ENCODE results near the gene FAM163A.

Gene FAM163A

DNA sequence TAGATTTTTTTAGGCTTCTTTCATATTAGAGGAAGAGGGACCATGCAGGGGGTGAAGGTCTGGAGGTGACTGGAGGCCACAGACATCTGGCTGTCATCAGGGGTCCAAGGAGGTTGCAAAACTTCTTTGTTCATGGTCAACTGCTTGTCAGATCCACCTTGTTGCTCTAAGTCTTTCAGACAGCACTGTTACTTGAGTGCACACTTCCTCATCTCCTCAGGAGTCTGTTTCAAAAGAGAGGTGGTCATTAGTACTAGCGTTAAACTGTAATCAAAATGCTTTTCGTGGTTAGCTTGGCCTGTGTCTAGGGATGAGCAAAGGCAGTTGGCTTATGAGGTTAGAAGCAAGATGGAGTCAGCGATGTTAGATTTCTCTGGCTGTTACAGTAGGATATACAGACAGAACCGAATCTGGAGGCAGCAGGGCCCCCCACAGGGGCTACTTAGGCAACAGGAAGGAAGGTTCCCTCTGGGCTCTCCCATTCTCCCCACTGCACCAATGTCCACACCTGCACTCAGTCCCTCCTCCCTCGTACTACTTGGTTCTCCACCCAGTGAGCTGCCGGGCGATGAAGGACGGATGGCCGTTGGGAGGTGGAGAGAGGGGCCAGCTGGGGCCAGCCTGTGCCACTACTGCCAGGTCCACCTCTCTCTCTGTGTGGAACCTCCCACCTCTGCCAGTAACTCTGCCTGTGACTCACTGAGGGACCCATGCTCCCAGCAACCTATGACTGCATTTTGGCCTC lies 77.3 kb downstream of the FAM163A start:
- peaks cover 24% of the 10 kb centered on the region for H3K4me1 ChIP-seq
- no peak overlapping the region for H3K4me2 ChIP-seq
- H4K20me1 ChIP-seq: no peaks in the 10 kb centered on the region
- no peak overlapping the region for H3K27ac ChIP-seq
- H3K9me3 ChIP-seq: no peaks in the 10 kb centered on the region
- H3K9ac ChIP-seq: no peak overlapping the region
- H3K36me3 ChIP-seq: no peaks in the 10 kb centered on the region
- H3K4me3 ChIP-seq: no peak overlapping the region
- no peak for TF ChIP-seq Cebpa-rat (IDR thresholded peaks at IDR 0.05)
- no peaks in the 10 kb centered on the region for H3K27me3 ChIP-seq

DNA sequence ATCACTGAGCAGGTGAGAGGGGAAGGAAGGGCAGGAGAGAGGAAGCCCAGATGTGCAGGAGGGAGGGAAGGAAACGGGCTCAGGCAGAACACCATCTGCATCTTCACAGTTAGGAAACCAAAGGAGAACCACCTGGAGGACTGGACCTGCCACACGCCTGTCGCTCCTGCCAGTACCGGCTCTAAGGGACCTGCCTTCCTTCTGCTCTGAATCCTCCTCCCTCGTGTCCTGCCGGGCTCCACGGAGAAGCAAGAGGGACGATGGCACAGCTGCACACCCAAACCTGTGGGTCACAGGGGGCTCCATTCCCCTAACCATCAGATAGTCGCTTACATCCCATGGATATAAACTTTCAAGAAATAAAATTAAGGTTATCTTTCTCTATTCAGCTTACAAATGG lies 78.4 kb downstream of the FAM163A start:
- H3K9me3 ChIP-seq: no peaks in the 10 kb centered on the region
- H3K36me3 ChIP-seq: no peaks in the 10 kb centered on the region
- TF ChIP-seq Cebpa-rat (IDR thresholded peaks at IDR 0.05): no peak
- no peak overlapping the region for H3K4me2 ChIP-seq
- no peaks in the 10 kb centered on the region for H4K20me1 ChIP-seq
- H3K4me1 ChIP-seq: peaks cover 24% of the 10 kb centered on the region
- H3K9ac ChIP-seq: no peak overlapping the region
- H3K4me3 ChIP-seq: no peak overlapping the region
- H3K27ac ChIP-seq: no peak overlapping the region
- H3K27me3 ChIP-seq: no peaks in the 10 kb centered on the region

DNA sequence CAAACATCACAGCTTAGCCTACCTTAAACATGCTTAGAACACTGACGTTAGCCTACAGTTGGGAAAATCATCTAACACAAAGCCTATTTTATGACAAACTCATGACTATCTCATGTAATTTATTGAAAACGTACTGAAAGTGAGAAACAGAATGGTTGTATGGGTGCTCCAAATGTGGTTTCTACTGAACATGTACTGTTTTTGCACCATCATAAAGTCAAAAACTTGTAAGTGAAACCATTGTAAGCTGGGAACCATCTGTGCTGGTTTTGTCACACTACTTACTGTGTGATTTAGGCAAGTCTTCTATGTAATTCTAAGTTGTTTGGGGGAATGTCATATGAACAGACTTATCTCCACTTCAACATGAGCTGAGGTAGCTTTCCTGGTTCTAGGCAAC lies 79.0 kb downstream of the FAM163A start:
- H3K4me1 ChIP-seq: peaks cover 24% of the 10 kb centered on the region

DNA sequence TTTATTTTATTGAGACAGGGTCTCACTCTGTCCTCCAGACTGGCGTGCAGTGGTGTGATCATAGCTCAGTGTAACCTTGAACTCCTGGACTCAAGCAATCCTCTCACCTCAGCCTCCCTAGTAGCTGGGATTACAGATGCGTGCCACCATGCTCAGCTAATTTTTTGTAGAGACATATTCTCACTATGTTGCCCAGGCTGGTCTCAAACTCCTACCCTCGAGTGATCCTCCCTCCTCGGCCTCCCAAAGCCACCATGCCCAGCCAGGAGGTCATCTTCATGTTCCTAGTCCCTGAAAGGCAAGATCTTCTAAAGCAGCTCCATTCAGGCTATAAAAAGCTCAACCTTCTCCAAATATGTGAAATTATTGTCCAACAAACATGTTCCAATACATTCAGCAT lies 80.6 kb downstream of the FAM163A start:
- Histone ChIP-seq H3K9ac (no peak overlapping the region), H3K27ac (no peak overlapping the region), H3K27me3 (no peaks in the 10 kb centered on the region), H3K9me3 (no peaks in the 10 kb centered on the region), H3K4me2 (peak overlapping the region; percentile 54), H3K4me3 (no peak overlapping the region), H3K4me1 (peaks cover 24% of the 10 kb centered on the region), H4K20me1 (no peaks in the 10 kb centered on the region), H3K36me3 (no peaks in the 10 kb centered on the region)
- TF ChIP-seq Cebpa-rat (IDR thresholded peaks at IDR 0.05): no peak

More for the DNA sequence above, 79.0 kb downstream of the FAM163A start:
- no peak for TF ChIP-seq Cebpa-rat (IDR thresholded peaks at IDR 0.05)
- no peaks in the 10 kb centered on the region for H3K9me3 ChIP-seq
- no peaks in the 10 kb centered on the region for H3K27me3 ChIP-seq
- no peak overlapping the region for H3K27ac ChIP-seq
- H3K4me3 ChIP-seq: no peak overlapping the region
- H3K9ac ChIP-seq: no peak overlapping the region
- H4K20me1 ChIP-seq: no peaks in the 10 kb centered on the region
- H3K36me3 ChIP-seq: no peaks in the 10 kb centered on the region
- H3K4me2 ChIP-seq: no peak overlapping the region

DNA sequence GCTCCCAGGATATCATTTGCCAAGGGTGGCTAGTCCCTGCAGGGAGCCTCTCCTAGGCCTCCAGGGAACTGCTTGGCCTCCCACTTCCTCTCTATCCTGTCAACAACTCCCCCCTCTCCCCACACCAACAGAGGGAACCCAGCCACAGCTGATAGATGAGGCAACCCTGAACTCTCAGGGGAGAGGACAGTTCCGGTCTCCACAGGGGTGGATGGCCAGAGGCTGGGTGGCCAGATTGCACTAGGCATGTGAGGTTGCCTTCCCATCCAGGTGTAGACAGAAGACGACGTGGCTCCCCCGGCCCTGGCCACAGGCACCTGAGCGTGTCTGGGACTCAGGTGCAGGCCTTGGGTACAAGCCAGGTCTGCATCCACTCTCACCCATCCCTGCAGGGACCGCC lies 81.2 kb downstream of the FAM163A start:
- Histone ChIP-seq H3K4me3 (no peak overlapping the region), H3K9me3 (no peaks in the 10 kb centered on the region), H4K20me1 (no peaks in the 10 kb centered on the region), H3K4me1 (peaks cover 24% of the 10 kb centered on the region), H3K36me3 (no peaks in the 10 kb centered on the region), H3K9ac (no peak overlapping the region), H3K27ac (no peak overlapping the region), H3K27me3 (no peaks in the 10 kb centered on the region), H3K4me2 (peak overlapping the region; percentile 54)
- no peak for TF ChIP-seq Cebpa-rat (IDR thresholded peaks at IDR 0.05)

DNA sequence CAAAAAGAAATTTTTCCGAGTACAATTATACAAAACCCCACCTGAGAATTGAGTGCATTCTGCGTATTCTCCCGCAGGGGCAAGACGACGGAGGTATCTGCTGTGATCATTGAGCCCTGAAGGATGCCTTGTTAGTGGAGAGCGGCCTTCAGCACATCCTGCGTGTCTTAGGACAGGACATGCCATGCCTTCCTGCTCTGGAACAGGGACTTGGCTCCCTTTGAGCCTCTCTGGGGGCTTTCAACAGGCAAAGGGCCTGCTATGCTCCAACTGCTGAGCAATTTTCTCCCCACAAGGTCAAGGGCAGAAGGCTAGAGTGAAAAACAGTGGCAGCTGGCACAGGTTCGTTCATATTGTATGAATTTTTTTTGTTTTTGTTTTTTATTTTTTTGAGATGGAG lies 82.1 kb downstream of the FAM163A start:
- Histone ChIP-seq H4K20me1 (no peaks in the 10 kb centered on the region), H3K27me3 (no peaks in the 10 kb centered on the region), H3K4me3 (no peak overlapping the region), H3K9ac (no peak overlapping the region), H3K9me3 (no peaks in the 10 kb centered on the region), H3K27ac (no peak overlapping the region), H3K4me2 (peak overlapping the region; percentile 54; the same call in 1 of the 2 replicates), H3K4me1 (peaks cover 24% of the 10 kb centered on the region), H3K36me3 (no peaks in the 10 kb centered on the region)
- TF ChIP-seq Cebpa-rat (IDR thresholded peaks at IDR 0.05): no peak

DNA sequence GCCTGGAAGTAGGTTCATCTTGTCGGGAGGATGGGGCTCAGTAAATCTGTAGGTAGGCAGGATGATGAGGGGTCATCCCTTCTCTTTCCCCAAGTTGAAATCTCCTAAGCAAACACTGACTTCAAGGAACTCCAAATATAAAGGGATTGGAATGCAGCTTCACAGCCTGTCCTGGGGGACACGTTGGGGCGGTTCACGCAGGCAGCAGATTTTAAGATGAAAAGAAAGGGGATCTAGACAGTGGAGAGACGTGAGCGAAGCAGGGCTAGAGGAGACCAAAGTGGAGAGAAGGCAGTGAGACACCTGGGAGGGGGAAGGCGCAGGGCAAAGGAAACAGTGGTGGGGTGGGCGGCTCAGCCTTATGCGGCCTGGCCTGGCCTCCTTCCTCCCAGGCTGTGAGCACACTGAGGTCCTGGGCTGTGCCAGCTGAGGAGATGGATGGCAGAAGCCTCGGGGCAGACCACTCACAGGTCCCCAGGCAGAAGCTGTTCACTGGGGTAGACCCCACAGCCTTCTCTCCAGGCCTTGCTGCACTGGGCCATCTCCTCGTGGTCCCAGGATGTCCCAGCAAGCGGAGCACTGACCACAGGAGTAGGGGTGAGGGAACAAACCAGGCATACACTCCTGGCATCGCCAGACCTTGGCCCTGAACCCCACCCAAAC lies 82.8 kb downstream of the FAM163A start:
- Histone ChIP-seq H3K9me3 (no peaks in the 10 kb centered on the region), H3K36me3 (no peaks in the 10 kb centered on the region), H3K4me3 (no peak overlapping the region), H3K4me1 (peaks cover 24% of the 10 kb centered on the region), H3K4me2 (no peak overlapping the region), H3K27me3 (no peaks in the 10 kb centered on the region), H3K27ac (no peak overlapping the region), H3K9ac (no peak overlapping the region), H4K20me1 (no peaks in the 10 kb centered on the region)
- no peak for TF ChIP-seq Cebpa-rat (IDR thresholded peaks at IDR 0.05)

DNA sequence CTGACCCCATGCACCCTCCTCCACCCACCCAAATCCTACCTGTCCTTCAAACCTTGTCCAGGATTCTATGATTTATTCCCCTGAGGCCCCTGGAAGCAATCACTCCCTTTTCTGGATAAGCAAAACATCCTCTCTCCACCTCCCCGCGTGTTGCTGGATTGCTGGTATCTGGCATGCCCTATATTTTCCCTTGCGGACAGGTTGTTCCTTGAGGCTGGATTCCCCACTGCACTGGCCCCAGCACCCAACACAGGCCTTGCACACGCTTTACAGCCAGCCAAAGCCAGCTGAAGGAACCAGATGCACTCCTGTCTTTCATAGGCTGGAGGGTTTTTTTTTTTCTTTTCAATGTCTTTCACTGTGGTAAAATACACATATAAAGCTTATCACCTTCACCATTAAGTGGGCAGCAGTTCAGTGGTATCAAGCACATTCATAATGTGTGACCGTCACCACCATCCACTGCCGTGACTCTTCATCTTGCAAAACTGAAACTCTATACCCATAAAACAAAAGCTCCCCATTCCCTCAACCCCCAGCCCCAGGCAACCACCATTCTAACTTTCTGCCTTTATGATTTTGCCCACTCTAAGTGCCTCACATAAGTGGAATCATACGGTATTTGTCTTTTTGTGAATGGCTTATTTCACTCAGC lies 83.7 kb downstream of the FAM163A start:
- no peaks in the 10 kb centered on the region for H3K36me3 ChIP-seq
- H4K20me1 ChIP-seq: no peaks in the 10 kb centered on the region
- no peaks in the 10 kb centered on the region for H3K9me3 ChIP-seq
- no peak overlapping the region for H3K4me3 ChIP-seq
- no peak overlapping the region for H3K4me2 ChIP-seq
- H3K27me3 ChIP-seq: no peaks in the 10 kb centered on the region
- H3K4me1 ChIP-seq: peaks cover 30% of the 10 kb centered on the region
- no peak overlapping the region for H3K9ac ChIP-seq
- TF ChIP-seq Cebpa-rat (IDR thresholded peaks at IDR 0.05): no peak
- H3K27ac ChIP-seq: no peak overlapping the region

DNA sequence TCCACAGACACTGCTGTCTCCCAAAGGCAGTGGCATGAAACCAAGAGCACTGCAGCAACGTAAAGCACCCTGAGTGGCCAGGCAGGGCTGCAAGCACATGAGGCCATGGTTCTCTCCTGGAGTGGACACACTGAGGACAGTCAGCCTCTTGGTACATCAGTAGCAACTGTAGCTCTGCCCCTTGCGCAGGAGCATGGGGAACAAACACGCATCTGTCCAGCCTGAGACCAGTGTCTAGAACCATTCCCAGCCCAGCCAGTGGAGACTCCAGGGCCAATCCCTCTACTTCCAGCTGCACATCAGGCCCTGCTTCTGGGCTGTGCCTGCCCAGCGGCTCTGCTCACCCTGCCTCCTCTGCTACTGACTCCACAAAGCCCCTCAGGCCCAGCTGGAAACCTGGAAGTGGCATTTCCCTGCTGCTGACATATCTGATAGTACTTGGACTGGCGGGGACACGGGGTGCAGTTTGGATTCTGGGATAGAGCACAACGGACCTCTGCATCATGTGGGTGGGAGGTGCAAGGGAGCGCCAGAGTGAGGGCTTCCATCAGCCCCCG lies 85.5 kb downstream of the FAM163A start:
- Histone ChIP-seq H3K9ac (no peak overlapping the region), H3K27ac (no peak overlapping the region), H3K4me1 (peaks cover 37% of the 10 kb centered on the region), H3K4me3 (no peak overlapping the region), H3K36me3 (no peaks in the 10 kb centered on the region), H4K20me1 (no peaks in the 10 kb centered on the region), H3K9me3 (no peaks in the 10 kb centered on the region), H3K4me2 (no peak overlapping the region), H3K27me3 (no peaks in the 10 kb centered on the region)
- TF ChIP-seq Cebpa-rat (IDR thresholded peaks at IDR 0.05): no peak

DNA sequence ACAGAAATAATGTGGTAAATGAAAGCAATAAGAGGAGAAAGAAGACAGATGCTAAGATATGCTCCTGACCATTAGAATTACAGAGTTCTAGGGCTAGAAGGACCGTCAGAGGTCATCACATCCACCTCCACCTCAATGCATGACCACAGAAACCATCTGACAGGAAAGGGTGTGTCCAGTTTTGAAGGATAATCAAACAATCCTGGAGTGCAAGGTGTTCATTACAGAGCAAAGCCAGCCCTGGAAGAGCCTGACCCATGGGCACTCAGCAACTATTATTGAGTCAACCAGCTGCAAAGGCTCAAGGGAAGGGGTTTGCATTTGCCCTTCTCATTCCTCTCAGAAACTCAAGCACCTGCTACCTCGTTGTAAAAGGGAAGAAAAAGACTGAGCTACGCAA lies 88.1 kb downstream of the FAM163A start:
- no peaks in the 10 kb centered on the region for H3K9me3 ChIP-seq
- no peak for TF ChIP-seq Cebpa-rat (IDR thresholded peaks at IDR 0.05)
- no peak overlapping the region for H3K27ac ChIP-seq
- H3K4me3 ChIP-seq: no peak overlapping the region
- no peak overlapping the region for H3K4me2 ChIP-seq
- H3K27me3 ChIP-seq: no peaks in the 10 kb centered on the region
- H3K9ac ChIP-seq: no peak overlapping the region
- H3K4me1 ChIP-seq: peaks cover 14% of the 10 kb centered on the region
- H3K36me3 ChIP-seq: no peaks in the 10 kb centered on the region; the same call in 1 of the 2 replicates
- no peaks in the 10 kb centered on the region for H4K20me1 ChIP-seq

Measured in BLaER1 (cell line).